Urinary bladder (tissue), 4 donors: ENCODE measurements around the gene PPIP5K2. TPM values are rescaled to one million over a fixed set of nuclear protein-coding genes. Genes with fewer than 3 reads are reported as not detected.

Experiments used
- DNase-seq: peaks from one replicate; pipeline ENCODE4 v3.0.0-alpha.2; 2015; ENCODE audit errors: extremely low spot score
- H3K27ac ChIP-seq: one replicate; pipeline ENCODE4 v1.5.1; 2013; ENCODE audit warnings: low read depth, mild to moderate bottlenecking, moderate library complexity
- H3K36me3 ChIP-seq: one replicate; pipeline ENCODE4 v1.6.1; 2013; ENCODE audit warnings: mild to moderate bottlenecking, moderate library complexity; ENCODE audit not compliant: insufficient read depth
- H3K4me1 ChIP-seq: one replicate; pipeline ENCODE4 v1.6.1; 2013; ENCODE audit warnings: mild to moderate bottlenecking, moderate library complexity; ENCODE audit not compliant: insufficient read depth
- H3K4me3 ChIP-seq: one replicate; pipeline ENCODE4 v1.5.1; 2013; ENCODE audit warnings: low read depth, low read length
- WGBS: extraction: QIAGEN DNeasy Blood & Tissue Kit; methylation state at CpG from one replicate; pipeline ENCODE4 v1.1.7; 2013; 5-methylcytosine and 5-hydroxymethylcytosine counted together
- polyA plus RNA-seq: library from polyadenylated mRNA; stranded (reverse); fragments of 200-250 nt; gene quantifications from one replicate; pipeline ENCODE4 v1.2.3, GENCODE V29; 2013
- total RNA-seq: library from RNA; depleted of rRNA; stranded (reverse); fragments of >200 nt; gene quantifications from one replicate; pipeline ENCODE4 v1.2.3, GENCODE V29; 2014
- donor health status: healthy with polysubstance abuse.
- donor health status: healthy.

Gene PPIP5K2
- total and polyA plus RNA-seq, 2 donors: 13.8 to 143 TPM

DNA sequence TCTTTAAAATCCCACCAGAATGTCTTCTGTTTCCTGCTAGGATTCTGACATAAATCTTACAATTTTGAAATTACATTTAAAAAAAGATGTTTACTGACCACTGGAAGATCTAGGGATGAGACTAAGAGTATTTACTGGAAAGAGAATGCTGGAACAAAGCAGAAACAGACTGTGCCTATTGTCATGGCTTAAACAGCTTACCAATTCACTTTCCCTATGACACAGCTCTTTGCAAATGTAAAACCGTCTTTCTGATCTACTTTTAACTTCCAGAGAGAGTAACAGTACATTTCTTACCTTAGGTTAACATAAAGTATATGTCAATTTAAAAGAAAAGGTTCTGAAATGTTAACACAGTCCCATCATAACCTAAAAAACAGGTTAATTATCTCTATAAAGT is 10.8 kb upstream of the PPIP5K2 start:
- H3K4me3 ChIP-seq: no peak overlapping the region
- no peaks in the 10 kb centered on the region for H3K36me3 ChIP-seq
- WGBS: 76% methylated on average over 1 of the region's 1 CpG
- H3K27ac ChIP-seq: no peak overlapping the region
- DNase-seq: no peak
- no peaks in the 10 kb centered on the region for H3K4me1 ChIP-seq

DNA sequence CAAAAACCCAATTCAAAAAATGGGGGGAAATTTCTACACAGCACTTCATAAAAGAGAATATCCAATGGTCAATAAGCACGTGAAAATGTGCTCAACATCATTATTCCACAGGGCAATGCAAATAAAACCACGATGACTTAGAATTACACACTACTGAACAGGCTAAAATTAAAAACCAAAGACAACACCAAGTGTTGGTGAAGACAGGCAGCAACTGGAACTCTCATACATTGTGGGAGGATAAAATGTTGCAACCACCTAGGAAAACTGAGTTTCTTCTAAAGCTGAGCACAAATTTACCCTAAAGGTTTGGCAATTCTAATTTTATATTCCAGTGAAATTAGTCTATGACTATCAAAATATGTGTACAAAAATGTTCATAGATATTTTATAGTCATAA is 9.7 kb upstream of the PPIP5K2 start:
- WGBS: 99% methylated on average over 2 of the region's 2 CpGs
- H3K36me3 ChIP-seq: no peaks in the 10 kb centered on the region
- no peak for DNase-seq
- H3K4me1 ChIP-seq: no peaks in the 10 kb centered on the region
- H3K27ac ChIP-seq: no peak overlapping the region
- no peak overlapping the region for H3K4me3 ChIP-seq

DNA sequence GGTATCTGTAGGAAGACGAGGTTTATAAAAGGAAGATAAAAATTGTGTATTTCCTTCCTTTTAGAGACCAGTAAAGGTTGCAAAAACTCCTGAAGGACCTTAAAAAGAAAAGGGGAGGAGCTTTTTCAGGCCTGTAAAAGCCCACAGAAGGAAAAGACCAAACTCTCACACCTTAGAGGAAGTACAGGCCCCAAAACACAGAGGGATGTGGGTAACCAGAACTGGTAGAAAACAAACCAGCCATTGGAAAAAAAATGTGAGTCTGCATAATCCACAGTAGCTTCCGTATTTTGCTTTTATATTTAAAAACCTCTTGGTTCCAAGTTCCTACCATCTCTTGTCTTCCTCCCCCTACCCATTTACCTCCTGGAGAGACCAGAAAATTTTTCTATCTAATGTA is 8.6 kb upstream of the PPIP5K2 start:
- Histone ChIP-seq H3K4me1 (no peaks in the 10 kb centered on the region), H3K4me3 (no peak overlapping the region), H3K36me3 (no peaks in the 10 kb centered on the region), H3K27ac (no peak overlapping the region)
- WGBS: 84% methylated on average over 2 of the region's 2 CpGs
- no peak for DNase-seq

DNA sequence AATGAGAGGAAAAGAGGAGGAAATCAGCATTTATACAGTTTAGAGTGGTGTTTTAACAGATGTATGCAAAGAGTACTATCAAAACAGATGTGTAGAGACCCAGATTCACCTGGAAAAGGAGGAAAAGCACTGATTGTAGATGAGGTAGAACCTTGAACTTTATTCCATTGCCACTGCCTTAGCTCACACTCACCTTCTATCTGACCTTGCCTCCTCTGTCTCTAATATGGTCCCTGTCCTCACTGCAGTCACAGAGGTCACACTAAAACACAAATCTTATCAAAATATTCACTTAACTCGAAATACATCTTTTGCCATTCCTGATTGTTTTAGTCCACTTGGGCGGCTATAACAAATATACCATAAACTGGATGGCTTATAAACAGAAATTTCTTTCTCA is 7.2 kb upstream of the PPIP5K2 start:
- 96% methylated on average over 2 of the region's 2 CpGs for WGBS
- Histone ChIP-seq H3K36me3 (no peaks in the 10 kb centered on the region), H3K27ac (no peak overlapping the region), H3K4me3 (no peak overlapping the region), H3K4me1 (no peaks in the 10 kb centered on the region)
- DNase-seq: no peak

DNA sequence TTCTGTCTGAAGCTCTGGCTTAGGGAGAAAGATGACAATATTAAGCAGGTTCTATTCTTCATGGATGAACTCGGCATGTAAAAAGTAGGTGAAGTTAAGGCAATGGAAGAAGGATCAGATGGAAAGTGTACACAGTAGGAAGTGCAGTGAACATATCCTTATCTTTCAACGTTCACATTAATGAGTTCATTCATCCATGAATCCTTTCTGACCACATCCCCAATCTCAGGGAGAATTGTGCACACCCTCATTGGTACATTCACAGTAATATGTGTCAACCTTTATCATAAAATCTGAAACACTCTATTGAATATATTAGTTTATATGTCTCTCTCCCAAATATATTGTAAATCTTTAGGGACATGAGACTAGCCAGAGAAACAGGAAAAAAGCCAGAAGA is 5.7 kb upstream of the PPIP5K2 start:
- no peak for DNase-seq
- Histone ChIP-seq H3K4me1 (no peaks in the 10 kb centered on the region), H3K36me3 (no peaks in the 10 kb centered on the region), H3K27ac (no peak overlapping the region), H3K4me3 (no peak overlapping the region)
- WGBS: 87% methylated on average over 2 of the region's 2 CpGs

DNA sequence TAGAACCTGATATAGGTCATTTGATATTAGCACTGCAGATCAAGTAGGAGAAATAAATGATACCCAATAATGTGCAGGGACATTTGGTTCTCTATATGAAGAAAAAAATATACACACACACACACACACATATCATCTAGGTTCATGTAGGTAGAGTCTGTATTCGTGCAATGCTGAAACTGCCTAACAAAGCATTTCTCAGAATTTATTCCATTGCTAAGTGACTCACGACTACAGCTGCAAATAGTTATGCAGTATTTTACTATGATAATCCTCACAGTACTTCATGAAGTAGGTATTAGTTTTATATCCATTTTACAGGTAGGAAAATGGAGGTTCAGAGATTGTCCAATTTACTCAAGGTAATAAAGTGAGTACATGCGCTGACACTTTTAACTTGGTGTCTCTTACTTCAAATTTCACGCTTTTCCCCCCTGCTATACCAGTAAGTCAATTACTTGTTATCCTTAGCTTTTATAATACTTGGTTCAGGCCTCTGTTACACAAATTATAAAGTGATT is 2.6 kb upstream of the PPIP5K2 start:
- 79% methylated on average over 4 of the region's 4 CpGs for WGBS
- Histone ChIP-seq H3K4me1 (no peaks in the 10 kb centered on the region), H3K4me3 (no peak overlapping the region), H3K27ac (no peak overlapping the region), H3K36me3 (no peaks in the 10 kb centered on the region)
- no peak for DNase-seq

DNA sequence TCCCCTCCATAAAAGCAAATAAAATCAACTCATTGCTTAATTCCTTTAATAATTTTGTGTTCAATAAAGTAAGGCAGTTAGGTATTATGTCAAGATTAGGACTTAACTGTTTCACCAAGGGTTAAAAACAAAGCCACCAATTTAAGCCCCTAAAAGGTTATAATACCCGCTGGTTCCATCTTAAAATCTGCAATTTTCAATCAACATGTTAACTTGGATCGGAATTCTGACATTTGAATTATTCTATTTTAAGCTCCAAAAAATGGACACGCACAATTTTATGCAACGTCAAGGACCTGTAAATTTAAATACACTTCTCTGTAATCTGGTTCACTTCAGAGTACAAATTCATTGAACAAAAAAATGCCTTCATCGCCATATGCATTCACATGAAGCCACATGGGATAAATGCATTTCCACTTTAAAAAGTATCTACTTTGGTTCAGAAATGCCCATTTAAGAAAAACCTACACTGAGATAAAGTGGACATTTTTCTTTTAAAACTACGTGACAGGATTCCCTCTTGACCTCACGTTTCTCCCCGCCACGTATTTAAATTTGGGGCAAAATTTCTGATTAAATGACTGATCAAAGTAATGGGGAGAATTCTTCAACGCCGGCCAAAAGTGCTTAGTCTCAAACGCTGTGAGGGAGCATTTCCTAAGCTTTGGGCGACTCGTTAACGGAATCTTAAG is 884 bp upstream of the PPIP5K2 start:
- Histone ChIP-seq H3K27ac (peak overlapping the region; percentile 74), H3K36me3 (peaks cover 1% of the 10 kb centered on the region), H3K4me1 (peaks cover 3% of the 10 kb centered on the region), H3K4me3 (peak overlapping the region; percentile 63)
- WGBS: under 1% methylated on average over 15 of the region's 15 CpGs
- peak; percentile 3 for DNase-seq

DNA sequence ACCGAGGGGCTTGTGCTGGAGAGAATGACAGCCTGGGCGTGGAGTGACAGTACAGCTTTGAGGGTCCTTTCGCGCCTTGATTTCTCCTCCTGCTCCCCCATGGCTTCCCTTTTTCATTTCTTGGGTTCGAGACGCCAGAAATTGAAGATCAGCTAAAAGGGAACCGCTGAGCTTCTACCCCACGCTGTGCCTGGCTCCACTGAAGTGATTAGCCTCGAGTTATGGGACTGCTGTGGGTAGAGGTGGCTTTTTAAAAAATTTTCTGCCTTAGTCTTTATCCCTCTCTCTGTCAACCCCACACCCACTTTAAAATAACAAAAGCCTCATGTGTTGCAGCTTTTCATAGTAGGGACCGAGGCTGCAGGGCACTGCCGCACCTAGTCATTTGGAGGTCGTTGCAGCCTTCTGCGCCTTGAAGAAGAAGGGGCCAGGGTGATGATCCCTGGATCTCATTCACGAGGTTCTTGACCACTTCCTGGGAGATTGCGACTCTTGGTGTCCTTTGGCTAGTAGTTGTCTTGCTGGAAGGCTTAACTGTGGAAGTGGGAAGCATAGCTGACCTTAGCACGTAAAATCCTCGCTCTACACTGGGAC is 603 bp downstream of the PPIP5K2 start:
- WGBS: under 1% methylated on average over 17 of the region's 17 CpGs
- DNase-seq: peak; percentile 3
- Histone ChIP-seq H3K4me1 (peaks cover 3% of the 10 kb centered on the region), H3K27ac (peak overlapping the region; percentile 39), H3K4me3 (peak overlapping the region; percentile 63), H3K36me3 (peaks cover 1% of the 10 kb centered on the region)

- Histone ChIP-seq H3K4me1 (peaks cover 3% of the 10 kb centered on the region), H3K27ac (no peak overlapping the region), H3K4me3 (no peak overlapping the region), H3K36me3 (peaks cover 1% of the 10 kb centered on the region)
- DNase-seq: no peak
- WGBS: 62% methylated on average over 3 of the region's 3 CpGs
These were observed 2.1 kb downstream of the PPIP5K2 start for GRCh38 chr5:103122242-103122641.

- no peak for DNase-seq
- no peak overlapping the region for H3K27ac ChIP-seq
- WGBS: 90% methylated on average over 5 of the region's 5 CpGs
- H3K36me3 ChIP-seq: peaks cover 3% of the 10 kb centered on the region
- H3K4me1 ChIP-seq: peaks cover 3% of the 10 kb centered on the region
- no peak overlapping the region for H3K4me3 ChIP-seq
These were observed 6.5 kb downstream of the PPIP5K2 start for GRCh38 chr5:103126557-103126956.

- 94% methylated on average over 2 of the region's 2 CpGs for WGBS
- no peak overlapping the region for H3K4me3 ChIP-seq
- no peak overlapping the region for H3K27ac ChIP-seq
- H3K4me1 ChIP-seq: peaks cover 3% of the 10 kb centered on the region
- DNase-seq: no peak
- peaks cover 3% of the 10 kb centered on the region for H3K36me3 ChIP-seq
These were observed 7.3 kb downstream of the PPIP5K2 start for GRCh38 chr5:103127292-103127817.

GRCh38 chr5:103128202-103128601 is 8.1 kb downstream of the PPIP5K2 start:
- Histone ChIP-seq H3K4me3 (no peak overlapping the region), H3K36me3 (peaks cover 3% of the 10 kb centered on the region), H3K4me1 (peaks cover 2% of the 10 kb centered on the region), H3K27ac (no peak overlapping the region)
- no peak for DNase-seq

- 93% methylated on average over 1 of the region's 1 CpG for WGBS
- no peak overlapping the region for H3K27ac ChIP-seq
- H3K4me3 ChIP-seq: no peak overlapping the region
- no peaks in the 10 kb centered on the region for H3K4me1 ChIP-seq
- peaks cover 1% of the 10 kb centered on the region for H3K36me3 ChIP-seq
- no peak for DNase-seq
These were observed 12.6 kb downstream of the PPIP5K2 start for GRCh38 chr5:103132684-103133083.

DNA sequence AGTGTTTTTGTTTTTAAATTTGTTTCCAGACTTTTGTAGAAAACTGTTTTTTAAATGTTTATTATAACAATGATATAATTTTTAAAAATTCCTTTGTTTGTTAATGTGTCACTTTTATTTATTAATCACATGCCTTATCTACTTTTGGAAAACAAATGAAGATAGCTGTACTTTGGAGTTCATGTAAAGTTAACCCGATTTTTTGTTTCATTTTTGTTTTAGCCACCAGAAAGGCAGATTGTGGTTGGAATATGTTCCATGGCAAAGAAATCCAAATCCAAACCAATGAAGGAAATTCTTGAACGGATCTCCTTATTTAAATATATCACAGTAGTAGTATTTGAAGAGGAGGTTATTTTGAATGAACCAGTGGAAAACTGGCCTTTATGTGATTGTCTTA is 13.1 kb downstream of the PPIP5K2 start:
- no peak for DNase-seq
- Histone ChIP-seq H3K36me3 (peaks cover 1% of the 10 kb centered on the region), H3K4me1 (no peaks in the 10 kb centered on the region), H3K4me3 (no peak overlapping the region), H3K27ac (no peak overlapping the region)
- 65% methylated on average over 2 of the region's 2 CpGs for WGBS
